IMR-90 (cell line): ENCODE data around the gene UBE2E2. TPM values are rescaled to one million over a fixed set of nuclear protein-coding genes. Genes with fewer than 3 reads are reported as not detected.

Experiments
- ATAC-seq: fragments of 200-7000 bp; cut with Tn5 transposase; 2 replicates; pipeline ENCODE4 v1.9.1; 2020; ENCODE audit warnings: low read depth, mild to moderate bottlenecking, moderate library complexity
- BruUV-seq: library from RNA; stranded (reverse); fragments of 400-500 nt; replicated peaks from 2 replicates; lab custom pipeline; 2021; lab: Mats Ljungman, UMichigan
- CTCF ChIA-PET: fragments of 300-600 bp; formaldehyde crosslinking; extraction: SDS; loops from one replicate; lab custom pipeline; 2021; ENCODE audit warnings: antibody characterized with exemption; lab: Yijun Ruan, JAX
- POLR2A ChIA-PET: fragments of 300-600 bp; sonication (Branson Sonifier 250); formaldehyde crosslinking; loops from one replicate; lab custom pipeline; 2022; ENCODE audit warnings: antibody characterized with exemption; ENCODE audit not compliant: unreplicated experiment; lab: Charles Lee
- DNase-seq: peaks from one replicate; pipeline ENCODE4 v3.0.0; 2013
- H2AFZ ChIP-seq: replicated peaks from 2 replicates; pipeline ENCODE3; 2013; ENCODE audit warnings: low read length, mild to moderate bottlenecking; ENCODE audit not compliant: poor library complexity
- H2AK5ac ChIP-seq: 2 replicates; pipeline ENCODE4 v1.6.1; 2013; ENCODE audit warnings: low read depth, low read length, inconsistent platforms
- H2AK9ac ChIP-seq: replicated peaks from 2 replicates; pipeline ENCODE3; 2013; ENCODE audit warnings: mild to moderate bottlenecking, low read depth, low read length, moderate library complexity; ENCODE audit not compliant: poor library complexity
- H2BK120ac ChIP-seq: 2 replicates; pipeline ENCODE4 v1.6.1; 2013; ENCODE audit warnings: low read depth, low read length, inconsistent platforms
- H2BK15ac ChIP-seq: 3 replicates; pipeline ENCODE4 v1.6.1; 2013; ENCODE audit warnings: low read depth, low read length, inconsistent platforms
- H2BK20ac ChIP-seq: 2 replicates; pipeline ENCODE4 v1.6.1; 2013; ENCODE audit warnings: low read depth, mild to moderate bottlenecking, inconsistent platforms, low read length, moderate library complexity
- H2BK5ac ChIP-seq: 2 replicates; pipeline ENCODE4 v1.6.1; 2013; ENCODE audit warnings: mild to moderate bottlenecking, low read depth, low read length, inconsistent platforms; ENCODE audit not compliant: poor library complexity, severe bottlenecking
- H3K14ac ChIP-seq: replicated peaks from 2 replicates; pipeline ENCODE4 v1.6.1; 2013; ENCODE audit warnings: low read depth, low read length, inconsistent platforms
- H3K18ac ChIP-seq: 2 replicates; pipeline ENCODE4 v1.6.1; 2013; ENCODE audit warnings: low read depth, low read length, control low read depth
- H3K23ac ChIP-seq: 2 replicates; pipeline ENCODE4 v1.6.1; 2013; ENCODE audit warnings: low read depth, low read length, inconsistent platforms
- H3K27ac ChIP-seq: 2 replicates; pipeline ENCODE4 v1.5.1; 2013; ENCODE audit warnings: mild to moderate bottlenecking, control low read depth, low read length; ENCODE audit not compliant: insufficient read depth
- H3K27me3 ChIP-seq: 2 replicates; pipeline ENCODE4 v1.6.1; 2013; ENCODE audit warnings: low read length; ENCODE audit not compliant: control insufficient read depth, insufficient read depth
- H3K36me3 ChIP-seq: 2 replicates; pipeline ENCODE4 v1.6.1; 2013; ENCODE audit warnings: low read length, mixed read lengths; ENCODE audit not compliant: control insufficient read depth, insufficient read depth
- H3K4ac ChIP-seq: 2 replicates; pipeline ENCODE4 v1.6.1; 2013; ENCODE audit warnings: low read depth, low read length, inconsistent platforms
- H3K4me1 ChIP-seq: 2 replicates; pipeline ENCODE4 v1.6.1; 2013; ENCODE audit warnings: low read length, mixed read lengths; ENCODE audit not compliant: control insufficient read depth, insufficient read depth
- H3K4me2 ChIP-seq: 2 replicates; pipeline ENCODE4 v1.6.1; 2013; ENCODE audit warnings: low read depth, mild to moderate bottlenecking, control low read depth, low read length, moderate library complexity
- H3K4me3 ChIP-seq: 2 replicates; pipeline ENCODE4 v1.5.1; 2013; ENCODE audit warnings: low read depth, mild to moderate bottlenecking, control low read depth, low read length, moderate library complexity; ENCODE audit not compliant: insufficient read depth
- H3K56ac ChIP-seq: 2 replicates; pipeline ENCODE4 v1.6.1; 2013; ENCODE audit warnings: low read length, inconsistent platforms; ENCODE audit not compliant: insufficient read depth; ENCODE audit errors: extremely low read depth
- H3K79me1 ChIP-seq, 2 experiments: 2 replicates each; pipeline ENCODE4 v1.6.1; 2013; ENCODE audit warnings: low read length in 2 of 2, inconsistent platforms in 1 of 2, low read depth in 1 of 2
- H3K9ac ChIP-seq: 2 replicates; pipeline ENCODE4 v1.6.1; 2013; ENCODE audit warnings: low read depth, low read length, control low read depth
- H3K9me1 ChIP-seq: 2 replicates; pipeline ENCODE4 v1.6.1; 2013; ENCODE audit warnings: low read length, inconsistent platforms; ENCODE audit not compliant: insufficient read depth
- H3K9me3 ChIP-seq: 2 replicates; pipeline ENCODE4 v1.6.1; 2013; ENCODE audit warnings: low read length; ENCODE audit not compliant: control insufficient read depth, insufficient read depth
- H4K20me1 ChIP-seq: 2 replicates; pipeline ENCODE4 v1.6.1; 2013; ENCODE audit warnings: low read length, inconsistent platforms; ENCODE audit not compliant: insufficient read depth
- H4K5ac ChIP-seq: 2 replicates; pipeline ENCODE4 v1.6.1; 2013; ENCODE audit warnings: mild to moderate bottlenecking, low read depth, low read length, control low read depth
- H4K8ac ChIP-seq, 2 experiments: 2 replicates each; pipeline ENCODE4 v1.6.1; 2013; ENCODE audit warnings: low read depth in 2 of 2, low read length in 2 of 2, control low read depth in 1 of 2, inconsistent platforms in 1 of 2
- H4K91ac ChIP-seq: 2 replicates; pipeline ENCODE4 v1.6.1; 2013; ENCODE audit warnings: low read depth, low read length, inconsistent platforms; ENCODE audit not compliant: insufficient read depth
- CEBPB ChIP-seq: IDR thresholded peaks from 2 replicates; pipeline ENCODE4 v1.6.1; 2012; ENCODE audit warnings: low read depth, low read length, improper control_type of control experiment
- CTCF ChIP-seq: conservative IDR thresholded peaks from 2 replicates; pipeline ENCODE4 v1.5.1; 2012; ENCODE audit warnings: mild to moderate bottlenecking, low read depth, low read length, improper control_type of control experiment
- MAFK ChIP-seq: IDR thresholded peaks from 2 replicates; pipeline ENCODE4 v1.6.1; 2012; ENCODE audit warnings: low read depth, low read length, improper control_type of control experiment
- MAZ ChIP-seq: IDR thresholded peaks from 2 replicates; pipeline ENCODE4 v1.6.1; 2012; ENCODE audit warnings: low read depth, mild to moderate bottlenecking, low read length, improper control_type of control experiment, moderate library complexity, borderline replicate concordance
- RCOR1 ChIP-seq: IDR thresholded peaks from 2 replicates; pipeline ENCODE4 v1.6.1; 2012; ENCODE audit warnings: mild to moderate bottlenecking, low read length, improper control_type of control experiment; ENCODE audit not compliant: insufficient replicate concordance
- WGBS, 2 experiments: methylation state at CpG; one replicate each; pipeline versions ENCODE4 v1.1.5 to v1.1.7; 2013; ENCODE audit warnings: missing lambda C conversion rate in 2 of 2; ENCODE audit not compliant: insufficient read length in 1 of 2; ENCODE audit errors: extremely low coverage in 2 of 2; 5-methylcytosine and 5-hydroxymethylcytosine counted together
- dilution Hi-C: fragments of 300-500 bp; cut with HindIII; formaldehyde crosslinking; loops from one replicate; pipeline ENCODE4 v1.14.3; 2018; ENCODE audit warnings: low sequenced_read_pairs; ENCODE audit not compliant: unreplicated experiment
- in situ Hi-C: fragments of 300-500 bp; cut with MboI; formaldehyde crosslinking; loops from 3 replicates; pipeline ENCODE4 v1.14.3; 2019; ENCODE audit warnings: low sequenced_read_pairs, inconsistent platforms, mixed read lengths
- intact Hi-C: fragments of 100-400 bp; cut with micrococcal nuclease; formaldehyde crosslinking; loops from 2 replicates; pipeline ENCODE4 v1.10.0; 2022
- polyA plus RNA-seq, 3 experiments: library from polyadenylated mRNA; depleted of rRNA; stranded (reverse); fragments of >200 nt; gene quantifications; 2 replicates each; pipeline ENCODE4 v1.2.3, GENCODE V29; 2012; ENCODE audit warnings: low replicate concordance in 1 of 3
- total RNA-seq: library from RNA; depleted of rRNA; stranded (reverse); fragments of >200 nt; gene quantifications from 2 replicates; pipeline ENCODE4 v1.2.3, GENCODE V29; 2012

The UBE2E2 gene
- total and polyA plus RNA-seq, 2 of the 4 experiments (the other 2 are of a cell fraction): 18.6 to 32.7 TPM

GRCh38 chr3:23203708-23204330 is 692 bp downstream of the UBE2E2 start (continued):
- peak; percentile 62 for TF ChIP-seq CEBPB
- TF ChIP-seq MAFK: no peak

GRCh38 chr3:23206366-23206765 is 3.2 kb downstream of the UBE2E2 start:
- dilution Hi-C loops (no loop called here), in situ Hi-C loops (no loop called here), intact Hi-C loops (loop anchor here (10.0 kb wide), 1 partner anchor 668 kb away; no protein-coding TSS in a partner anchor)
- H3K9ac ChIP-seq: no peak overlapping the region
- no peak overlapping the region for H2AK9ac ChIP-seq
- H3K9me3 ChIP-seq: no peaks in the 10 kb centered on the region
- no peak for TF ChIP-seq RCOR1
- TF ChIP-seq MAZ: no peak
- TF ChIP-seq MAFK: no peak
- no peak for TF ChIP-seq CTCF
- no peak overlapping the region for H3K56ac ChIP-seq
- POLR2A ChIA-PET: no interaction called here
- no peak overlapping the region for H4K5ac ChIP-seq
- H2BK120ac ChIP-seq: no peak overlapping the region
- no peak overlapping the region for H2AFZ ChIP-seq
- CTCF ChIA-PET: no interaction called here
- no peak overlapping the region for H3K4me3 ChIP-seq
- WGBS, 2 experiments: no CpG with 5 or more reads among the region's 3 CpGs
- no peak overlapping the region for H3K23ac ChIP-seq
- H2BK15ac ChIP-seq: no peak overlapping the region
- BruUV-seq: no TSS peak
- H3K18ac ChIP-seq: no peak overlapping the region
- H3K4me2 ChIP-seq: no peak overlapping the region
- H2BK5ac ChIP-seq: no peak overlapping the region
- no peak overlapping the region for H2AK5ac ChIP-seq
- peaks cover 9 to 17% of the 10 kb centered on the region in 2 experiments; a peak in 3 of 4 replicates for H3K79me1 ChIP-seq
- H4K20me1 ChIP-seq: peaks cover 9% of the 10 kb centered on the region; the same call in 1 of the 2 replicates
- 0 out of 2 replicates have a peak, but pooled peaks cover 3% of the 10 kb centered on the region for H3K9me1 ChIP-seq
- H3K4ac ChIP-seq: no peak overlapping the region
- H3K14ac ChIP-seq: no peak overlapping the region
- H4K91ac ChIP-seq: no peak overlapping the region
- H3K4me1 ChIP-seq: no peaks in the 10 kb centered on the region
- DNase-seq (no peak), ATAC-seq (no peak)
- H4K8ac ChIP-seq: no peak overlapping the region
- no peak overlapping the region for H3K27ac ChIP-seq
- peaks cover 2% of the 10 kb centered on the region; the same call in 1 of the 2 replicates for H3K27me3 ChIP-seq
- no peak overlapping the region for H2BK20ac ChIP-seq
- no peaks in the 10 kb centered on the region for H3K36me3 ChIP-seq
